Peyer's patch (tissue), 4 donors: Measurements from ENCODE around the gene NANOS3. TPM values are rescaled to one million over a fixed set of nuclear protein-coding genes. Genes with fewer than 3 reads are reported as not detected.
A peak's percentile ranks its signal among the peaks of the same experiment; 100 is the strongest.

Experiments used
- DNase-seq, 3 donors: peaks; one replicate each; pipeline ENCODE4 v3.0.0-alpha.2; 2017 to 2019
- H3K27ac ChIP-seq, 4 donors: fragments of 200-600 bp; sonication (generic); one replicate each; pipeline ENCODE4 v1.5.1; 2016 to 2019
- H3K27me3 ChIP-seq, 2 donors: fragments of 200-600 bp; sonication (generic); one replicate each; pipeline ENCODE4 v1.5.1; 2019
- H3K36me3 ChIP-seq, 3 donors: fragments of 200-600 bp; sonication (generic); one replicate each; pipeline ENCODE4 v1.5.1; 2016 to 2019
- H3K4me1 ChIP-seq, 4 donors: fragments of 200-600 bp; sonication (generic); one replicate each; pipeline ENCODE4 v1.5.1; 2016 to 2019
- H3K4me3 ChIP-seq, 4 donors: fragments of 200-600 bp; sonication (generic); 1 replicate in 3 of 4; 2 replicates in 1 of 4; pipeline ENCODE4 v1.5.1; 2016 to 2019; ENCODE audit warnings: mild to moderate bottlenecking in 1 of 4
- H3K9me3 ChIP-seq, 4 donors: fragments of 200-600 bp; sonication (generic); one replicate each; pipeline ENCODE4 v1.5.1; 2016 to 2019; ENCODE audit warnings: mild to moderate bottlenecking in 1 of 4
- CTCF ChIP-seq, 6 experiments: fragments of 450-650 bp in 4 of 6; fragments of 200-600 bp in 2 of 6; sonication (generic) in 1 of 6; IDR thresholded peaks; one replicate each; pipeline ENCODE4 v1.5.1; 2017 to 2019; ENCODE audit warnings: antibody characterized with exemption in 6 of 6, mild to moderate bottlenecking in 3 of 6, moderate library complexity in 1 of 6
- POLR2A ChIP-seq, 2 donors: fragments of 450-650 bp; IDR thresholded peaks; one replicate each; pipeline ENCODE4 v1.5.1; 2017; ENCODE audit warnings: antibody characterized with exemption in 2 of 2, mild to moderate bottlenecking in 2 of 2, moderate library complexity in 2 of 2
- total RNA-seq, 4 donors: library from RNA; depleted of rRNA; stranded (reverse); fragments of >200 nt; gene quantifications; one replicate each; pipeline ENCODE4 v1.1.0, GENCODE V29; 2016

NANOS3 gene
- total RNA-seq: not detected

GRCh38 chr19:13876834-13877233, at the start of gene NANOS3:
NANOS3 (plus strand) TSS chr19:13877134; CDS start chr19:13877249, 115 bp downstream.
- H3K36me3 ChIP-seq: no peaks in the 10 kb centered on the region
- TF ChIP-seq POLR2A (IDR thresholded peaks at IDR 0.05) (no peak), CTCF (IDR thresholded peaks at IDR 0.05) (no peak)
- no peak within 1 kb of the TSS for H3K4me3 ChIP-seq
- no peaks in the 10 kb centered on the region for H3K9me3 ChIP-seq
- H3K4me1 ChIP-seq: peaks cover 10 to 42% (median 17%) of the 10 kb centered on the region in 4 donors
- no peak for DNase-seq
- no peak within 1 kb of the TSS for H3K27ac ChIP-seq
- H3K27me3 ChIP-seq: no peaks in the 10 kb centered on the region

DNA sequence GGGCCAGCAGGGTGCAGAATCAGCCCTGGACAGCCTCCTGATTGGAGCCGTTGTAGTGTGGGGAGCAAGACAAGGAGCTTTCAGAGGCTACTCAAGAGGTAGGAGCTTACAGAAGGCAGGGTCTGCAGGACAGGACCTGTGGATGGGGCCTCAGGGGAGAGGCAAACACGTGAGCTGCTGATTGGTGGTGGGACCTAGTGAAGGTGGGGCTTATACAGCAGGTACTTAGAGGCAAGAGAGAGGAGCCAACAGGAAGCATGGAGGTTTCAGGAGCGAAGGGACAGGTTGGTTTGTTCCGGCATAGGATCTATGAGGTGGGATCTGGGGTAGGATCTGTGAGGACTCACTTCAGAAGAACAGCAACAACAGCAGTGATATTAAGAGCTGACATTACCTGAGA, 49.3 kb upstream of the NANOS3 start:
- no peaks in the 10 kb centered on the region for H3K27me3 ChIP-seq
- TF ChIP-seq CTCF (IDR thresholded peaks at IDR 0.05): no peak
- TF ChIP-seq POLR2A (IDR thresholded peaks at IDR 0.05): no peak
- H3K27ac ChIP-seq: no peak overlapping the region
- H3K36me3 ChIP-seq: no peaks in the 10 kb centered on the region
- no peaks in the 10 kb centered on the region for H3K4me1 ChIP-seq
- no peaks in the 10 kb centered on the region for H3K9me3 ChIP-seq
- no peak for DNase-seq
- no peak overlapping the region for H3K4me3 ChIP-seq

DNA sequence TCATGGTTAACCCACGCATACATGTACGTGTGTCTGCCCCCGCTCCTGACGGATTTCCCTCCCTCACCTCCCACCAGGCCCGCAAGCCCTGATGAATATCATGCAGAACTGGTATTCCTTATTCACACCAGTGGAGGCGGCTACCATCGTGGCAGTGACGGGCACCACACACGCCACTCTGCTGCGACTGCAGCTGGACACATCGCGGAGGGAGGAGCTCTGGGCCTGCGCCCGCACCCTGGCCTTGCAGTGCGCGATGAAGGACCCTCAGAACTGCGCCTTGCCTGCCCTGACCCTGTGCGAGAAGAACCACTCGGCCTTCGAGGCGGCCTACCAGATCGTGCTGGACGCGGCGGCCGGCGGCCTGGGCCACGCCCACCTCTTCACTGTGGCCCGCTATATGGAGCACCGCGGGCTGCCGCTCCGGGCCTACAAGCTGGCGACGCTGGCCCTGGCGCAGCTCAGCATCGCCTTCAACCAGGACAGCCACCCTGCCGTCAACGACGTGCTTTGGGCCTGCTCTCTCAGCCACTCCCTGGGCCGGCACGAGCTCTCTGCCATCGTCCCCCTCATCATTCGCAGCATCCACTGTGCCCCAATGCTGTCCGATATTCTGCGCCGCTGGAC, 46.7 kb upstream of the NANOS3 start:
- Histone ChIP-seq H3K27me3 (no peaks in the 10 kb centered on the region), H3K4me1 (peaks cover 0 to 23% (median 12%) of the 10 kb centered on the region in 4 donors), H3K9me3 (no peaks in the 10 kb centered on the region), H3K4me3 (no peak overlapping the region), H3K36me3 (peaks cover 0 to 13% (median 0%) of the 10 kb centered on the region in 3 donors), H3K27ac (no peak overlapping the region)
- TF ChIP-seq CTCF (IDR thresholded peaks at IDR 0.05) (no peak), POLR2A (IDR thresholded peaks at IDR 0.05) (no peak)
- DNase-seq: peak in 1 of 3 donors; percentile 47

DNA sequence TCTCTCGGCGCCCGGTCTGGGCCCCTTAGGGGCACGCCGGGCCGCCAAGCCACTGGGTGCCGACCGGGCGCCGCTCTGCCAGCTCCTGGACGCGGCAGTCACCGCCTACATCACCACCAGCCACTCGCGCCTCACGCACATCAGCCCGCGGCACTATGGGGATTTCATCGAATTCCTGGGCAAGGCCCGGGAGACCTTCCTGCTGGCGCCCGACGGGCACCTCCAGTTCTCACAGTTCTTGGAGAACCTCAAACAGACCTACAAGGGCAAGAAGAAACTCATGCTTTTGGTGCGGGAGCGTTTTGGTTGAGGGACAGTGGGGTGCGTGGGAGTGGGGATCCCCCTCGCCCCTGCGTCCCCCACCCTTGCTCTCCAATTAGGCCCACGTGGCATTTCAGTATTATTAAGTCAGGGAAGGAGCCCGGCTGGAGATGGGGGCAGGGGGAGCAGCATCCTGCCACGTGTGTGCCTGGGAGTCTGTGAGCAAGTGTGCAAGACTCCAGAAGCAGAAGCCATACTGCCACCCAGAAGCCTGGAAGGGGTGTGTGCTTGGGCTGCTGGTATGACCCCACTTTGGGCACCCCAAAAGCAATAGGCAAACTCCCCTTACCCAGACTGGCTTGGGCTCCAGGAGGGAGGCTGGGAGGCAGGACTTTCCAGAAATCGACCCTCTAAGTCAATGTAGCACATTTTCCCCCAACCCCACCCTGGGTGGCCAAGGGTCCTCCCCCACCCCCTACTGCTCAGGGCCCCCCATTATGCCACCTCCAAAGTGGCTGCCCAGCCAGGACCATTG, 46.0 kb upstream of the NANOS3 start:
- TF ChIP-seq POLR2A (IDR thresholded peaks at IDR 0.05) (no peak), CTCF (IDR thresholded peaks at IDR 0.05) (no peak)
- H3K36me3 ChIP-seq: peaks cover 0 to 18% (median 0%) of the 10 kb centered on the region in 3 donors
- no peak for DNase-seq
- H3K27ac ChIP-seq: no peak overlapping the region
- H3K9me3 ChIP-seq: no peaks in the 10 kb centered on the region
- no peaks in the 10 kb centered on the region for H3K27me3 ChIP-seq
- peaks cover 0 to 30% (median 13%) of the 10 kb centered on the region in 4 donors for H3K4me1 ChIP-seq
- H3K4me3 ChIP-seq: no peak overlapping the region

DNA sequence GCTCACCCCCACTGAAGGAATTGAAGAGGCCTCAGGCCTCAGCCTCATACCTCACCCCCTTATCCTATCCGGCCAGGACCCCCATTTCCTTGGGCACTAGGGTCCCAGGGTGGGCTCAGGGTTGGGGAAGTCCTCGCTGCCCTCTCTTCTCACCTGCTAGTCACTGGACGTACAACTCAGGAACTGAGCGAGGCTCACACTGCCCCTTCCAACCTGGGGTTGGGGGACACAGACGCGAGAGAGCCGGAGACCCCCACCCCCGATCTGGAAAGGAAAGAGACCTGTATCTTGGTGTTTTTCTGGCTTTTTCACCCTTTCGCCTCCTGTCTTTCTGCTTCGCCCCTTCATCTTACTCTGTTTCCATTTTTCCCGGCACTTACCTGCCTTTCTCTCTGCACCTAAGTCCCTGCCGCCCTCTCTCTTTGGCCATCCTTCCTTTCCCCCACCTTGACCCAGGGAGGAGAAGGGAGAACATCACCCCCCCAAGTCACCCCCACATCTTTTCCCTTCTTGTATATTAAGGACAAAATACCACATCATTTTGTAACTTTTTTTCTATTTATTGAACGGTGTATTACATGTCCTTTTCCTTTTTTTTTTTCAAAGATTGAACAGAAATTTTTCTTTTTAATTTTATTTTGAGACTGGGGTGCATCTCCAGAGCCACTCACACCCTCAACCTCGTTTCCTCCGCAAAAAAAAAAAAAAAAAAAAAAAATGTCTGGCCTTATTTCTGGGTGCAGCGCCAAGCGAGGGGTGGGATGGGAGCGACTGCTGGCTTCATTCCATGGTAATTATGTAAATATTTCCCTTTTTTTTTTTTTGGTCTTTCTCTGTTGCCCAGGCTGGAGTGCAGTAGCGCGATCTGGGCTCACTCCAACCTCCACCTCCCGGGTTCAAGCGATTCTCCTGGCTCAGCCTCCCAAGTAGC, 45.1 kb upstream of the NANOS3 start:
- peaks cover 0 to 26% (median 0%) of the 10 kb centered on the region in 3 donors for H3K36me3 ChIP-seq
- no peak for DNase-seq
- no peak overlapping the region for H3K4me3 ChIP-seq
- H3K27me3 ChIP-seq: no peaks in the 10 kb centered on the region
- H3K4me1 ChIP-seq: peaks cover 0 to 39% (median 17%) of the 10 kb centered on the region in 4 donors
- H3K9me3 ChIP-seq: no peaks in the 10 kb centered on the region
- TF ChIP-seq POLR2A (IDR thresholded peaks at IDR 0.05): no peak
- no peak for TF ChIP-seq CTCF (IDR thresholded peaks at IDR 0.05)
- no peak overlapping the region for H3K27ac ChIP-seq
